Measurements from ENCODE around the gene MLC1.

- TF ChIP-seq, protein P1, sequence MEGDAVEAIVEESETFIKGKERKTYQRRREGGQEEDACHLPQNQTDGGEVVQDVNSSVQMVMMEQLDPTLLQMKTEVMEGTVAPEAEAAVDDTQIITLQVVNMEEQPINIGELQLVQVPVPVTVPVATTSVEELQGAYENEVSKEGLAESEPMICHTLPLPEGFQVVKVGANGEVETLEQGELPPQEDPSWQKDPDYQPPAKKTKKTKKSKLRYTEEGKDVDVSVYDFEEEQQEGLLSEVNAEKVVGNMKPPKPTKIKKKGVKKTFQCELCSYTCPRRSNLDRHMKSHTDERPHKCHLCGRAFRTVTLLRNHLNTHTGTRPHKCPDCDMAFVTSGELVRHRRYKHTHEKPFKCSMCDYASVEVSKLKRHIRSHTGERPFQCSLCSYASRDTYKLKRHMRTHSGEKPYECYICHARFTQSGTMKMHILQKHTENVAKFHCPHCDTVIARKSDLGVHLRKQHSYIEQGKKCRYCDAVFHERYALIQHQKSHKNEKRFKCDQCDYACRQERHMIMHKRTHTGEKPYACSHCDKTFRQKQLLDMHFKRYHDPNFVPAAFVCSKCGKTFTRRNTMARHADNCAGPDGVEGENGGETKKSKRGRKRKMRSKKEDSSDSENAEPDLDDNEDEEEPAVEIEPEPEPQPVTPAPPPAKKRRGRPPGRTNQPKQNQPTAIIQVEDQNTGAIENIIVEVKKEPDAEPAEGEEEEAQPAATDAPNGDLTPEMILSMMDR (IDR thresholded peaks at IDR 0.05) = no peak
- no peak for TF ChIP-seq POLR2A (IDR thresholded peaks at IDR 0.05)
These were observed 34.6 kb upstream of the MLC1 start for GRCh38 chr22:50119768-50120251.
